CD8-positive, alpha-beta memory T cell (primary cell): ENCODE results near the gene DZIP3. TPM values are rescaled to one million over a fixed set of nuclear protein-coding genes. Genes with fewer than 3 reads are reported as not detected.

Source experiments
- CTCF ChIA-PET: fragments of 350-600 bp; sonication (Branson Sonifier 250); formaldehyde crosslinking; loops from one replicate; lab custom pipeline; 2021; ENCODE audit warnings: antibody characterized with exemption; lab: Charles Lee
- POLR2A ChIA-PET: fragments of 350-600 bp; sonication (Branson Sonifier 250); formaldehyde crosslinking; loops from one replicate; lab custom pipeline; 2021; ENCODE audit warnings: antibody characterized with exemption; lab: Charles Lee
- DNase-seq, 5 donors: peaks; one replicate each; pipeline versions ENCODE4 v3.0.0 to v3.0.0-alpha.2; 2020 to 2022; ENCODE audit warnings: mixed read lengths in 1 of 5
- H3K27ac ChIP-seq: one replicate; pipeline ENCODE4 v1.7.0; 2013; ENCODE audit warnings: low read depth, mild to moderate bottlenecking, low read length, moderate library complexity
- H3K27me3 ChIP-seq: 2 replicates; pipeline ENCODE4 v1.7.0; 2013; ENCODE audit warnings: low read length, mild to moderate bottlenecking; ENCODE audit not compliant: insufficient read depth, poor library complexity, severe bottlenecking
- H3K36me3 ChIP-seq: 2 replicates; pipeline ENCODE4 v1.7.0; 2013; ENCODE audit warnings: mild to moderate bottlenecking, low read length, moderate library complexity; ENCODE audit not compliant: insufficient read depth
- H3K4me1 ChIP-seq: 2 replicates; pipeline ENCODE4 v1.7.0; 2013; ENCODE audit warnings: mild to moderate bottlenecking, low read length, moderate library complexity; ENCODE audit not compliant: insufficient read depth
- H3K4me3 ChIP-seq: 2 replicates; pipeline ENCODE4 v1.7.0; 2013; ENCODE audit warnings: mild to moderate bottlenecking, low read length
- H3K9me3 ChIP-seq: 2 replicates; pipeline ENCODE4 v1.7.0; 2013; ENCODE audit warnings: mild to moderate bottlenecking, low read length
- H3K27ac Mint-ChIP-seq, 8 donors: one replicate each; pipeline ENCODE4 v1.8.0; 2020 to 2021; ENCODE audit warnings: mixed read lengths in 8 of 8, mild to moderate bottlenecking in 6 of 8, inconsistent platforms in 3 of 8, moderate library complexity in 3 of 8
- H3K27me3 Mint-ChIP-seq, 2 donors: one replicate each; pipeline ENCODE4 v1.8.0; 2020 to 2021; ENCODE audit warnings: mixed read lengths in 2 of 2, mild to moderate bottlenecking in 1 of 2, moderate library complexity in 1 of 2
- H3K36me3 Mint-ChIP-seq, 3 donors: one replicate each; pipeline ENCODE4 v1.8.0; 2020 to 2021; ENCODE audit warnings: mixed read lengths in 3 of 3, inconsistent platforms in 1 of 3, mild to moderate bottlenecking in 1 of 3
- H3K4me1 Mint-ChIP-seq, 3 donors: one replicate each; pipeline ENCODE4 v1.8.0; 2020 to 2021; ENCODE audit warnings: mixed read lengths in 3 of 3, inconsistent platforms in 1 of 3, mild to moderate bottlenecking in 1 of 3
- H3K4me3 Mint-ChIP-seq, 7 donors: one replicate each; pipeline ENCODE4 v1.8.0; 2020 to 2021; ENCODE audit warnings: mixed read lengths in 7 of 7, mild to moderate bottlenecking in 6 of 7, moderate library complexity in 4 of 7, inconsistent platforms in 2 of 7
- H3K9me3 Mint-ChIP-seq, 5 donors: one replicate each; pipeline ENCODE4 v1.8.0; 2020 to 2022; ENCODE audit warnings: mixed read lengths in 5 of 5, mild to moderate bottlenecking in 3 of 5, moderate library complexity in 2 of 5, inconsistent platforms in 1 of 5
- polyA plus RNA-seq: library from polyadenylated mRNA; unstranded; fragments of 300-500 nt; fragmentation: Illumina TruSeq; gene quantifications from one replicate; pipeline ENCODE4 v1.2.3, GENCODE V29; 2021
- total RNA-seq, 2 experiments: library from RNA; stranded (reverse); gene quantifications; one replicate each; pipeline ENCODE4 v1.2.3, GENCODE V29; 2021

Gene DZIP3
- total and polyA plus RNA-seq, 3 experiments from 2014 or later = 8.6 to 14.3 (median 10.5) TPM

GRCh38 chr3:108713009-108713516, 123.5 kb downstream of the DZIP3 start:
- Histone ChIP-seq H3K27ac (no peak overlapping the region), H3K9me3 (no peaks in the 10 kb centered on the region), H3K36me3 (no peaks in the 10 kb centered on the region), H3K4me1 (no peaks in the 10 kb centered on the region), H3K4me3 (no peak overlapping the region), H3K27me3 (no peaks in the 10 kb centered on the region)
- Mint-ChIP-seq H3K27me3 (peaks cover 3 to 16% of the 10 kb centered on the region in 2 donors), H3K9me3 (peaks cover 0 to 2% (median 0%) of the 10 kb centered on the region in 5 donors), H3K36me3 (peaks cover 0 to 6% (median 2%) of the 10 kb centered on the region in 3 donors), H3K27ac (no peak overlapping the region), H3K4me3 (no peak overlapping the region), H3K4me1 (no peaks in the 10 kb centered on the region)
- ChIA-PET CTCF (no interaction called here), POLR2A (no interaction called here)
- no peak for DNase-seq

- Mint-ChIP-seq H3K27ac (no peak overlapping the region), H3K4me3 (no peak overlapping the region), H3K27me3 (peaks cover 3 to 16% of the 10 kb centered on the region in 2 donors), H3K4me1 (no peaks in the 10 kb centered on the region), H3K36me3 (peaks cover 0 to 6% (median 0%) of the 10 kb centered on the region in 3 donors), H3K9me3 (peaks cover 0 to 2% (median 0%) of the 10 kb centered on the region in 5 donors)
- Histone ChIP-seq H3K27me3 (no peaks in the 10 kb centered on the region), H3K36me3 (no peaks in the 10 kb centered on the region), H3K4me1 (no peaks in the 10 kb centered on the region), H3K27ac (no peak overlapping the region), H3K9me3 (no peaks in the 10 kb centered on the region), H3K4me3 (no peak overlapping the region)
- POLR2A ChIA-PET = no interaction called here
- no peak for DNase-seq
- CTCF ChIA-PET = no interaction called here
These were observed 124.3 kb downstream of the DZIP3 start for GRCh38 chr3:108713816-108714215.

GRCh38 chr3:108718454-108718853, 128.9 kb downstream of the DZIP3 start:
- POLR2A ChIA-PET = no interaction called here
- no peak for DNase-seq
- Histone ChIP-seq H3K4me3 (no peak overlapping the region), H3K4me1 (peaks cover 9% of the 10 kb centered on the region), H3K36me3 (no peaks in the 10 kb centered on the region), H3K27ac (no peak overlapping the region), H3K27me3 (no peaks in the 10 kb centered on the region), H3K9me3 (no peaks in the 10 kb centered on the region)
- H3K4me3 Mint-ChIP-seq = no peak overlapping the region
- no peak overlapping the region for H3K27ac Mint-ChIP-seq
- H3K27me3 Mint-ChIP-seq = peaks cover 0 to 3% of the 10 kb centered on the region in 2 donors
- CTCF ChIA-PET = no interaction called here
- peaks cover 0 to 5% (median 0%) of the 10 kb centered on the region in 5 donors for H3K9me3 Mint-ChIP-seq
- H3K4me1 Mint-ChIP-seq = peaks cover 9 to 14% (median 10%) of the 10 kb centered on the region in 3 donors
- H3K36me3 Mint-ChIP-seq = peaks cover 0 to 3% (median 0%) of the 10 kb centered on the region in 3 donors

DNA sequence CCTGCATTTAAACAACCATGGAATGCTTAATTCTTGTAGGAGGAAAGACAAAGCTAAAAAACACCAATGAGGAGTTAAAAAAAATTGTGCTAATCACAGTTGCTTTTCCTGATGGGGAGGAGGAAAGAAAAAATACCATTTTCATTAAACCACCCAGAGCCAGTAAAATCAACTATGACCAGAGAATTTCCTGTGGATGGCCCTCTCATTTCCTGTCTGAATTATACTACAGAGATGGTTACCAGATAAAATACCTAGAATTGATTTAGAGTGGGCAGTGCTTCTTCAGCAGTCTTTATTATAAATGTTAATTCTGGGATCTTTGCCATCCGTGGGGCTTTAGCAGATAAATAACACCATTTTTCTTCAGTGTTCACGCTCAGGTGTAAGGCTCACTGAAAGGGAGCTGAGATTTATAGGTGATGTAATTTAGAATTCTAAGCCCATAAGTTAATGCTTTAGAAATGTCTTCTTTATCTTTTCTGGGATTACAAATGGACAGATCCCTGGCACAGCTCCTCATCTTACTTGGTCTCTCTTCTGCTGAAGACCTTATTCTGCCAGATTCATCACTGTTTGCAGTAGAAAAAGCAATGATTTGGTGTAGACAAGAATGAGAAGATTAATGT, 129.8 kb downstream of the DZIP3 start:
- H3K4me3 ChIP-seq = no peak overlapping the region
- no peak overlapping the region for H3K4me3 Mint-ChIP-seq
- no peak for DNase-seq
- H3K27me3 Mint-ChIP-seq = peaks cover 0 to 3% of the 10 kb centered on the region in 2 donors
- H3K27ac ChIP-seq = no peak overlapping the region
- CTCF ChIA-PET = no interaction called here
- H3K4me1 ChIP-seq = peaks cover 9% of the 10 kb centered on the region
- peaks cover 0 to 5% (median 0%) of the 10 kb centered on the region in 5 donors for H3K9me3 Mint-ChIP-seq
- H3K36me3 Mint-ChIP-seq = peaks cover 0 to 7% (median 0%) of the 10 kb centered on the region in 3 donors
- POLR2A ChIA-PET = no interaction called here
- H3K4me1 Mint-ChIP-seq = peaks cover 9 to 14% (median 10%) of the 10 kb centered on the region in 3 donors
- no peak overlapping the region for H3K27ac Mint-ChIP-seq
- H3K9me3 ChIP-seq = no peaks in the 10 kb centered on the region
- H3K36me3 ChIP-seq = no peaks in the 10 kb centered on the region
- no peaks in the 10 kb centered on the region for H3K27me3 ChIP-seq

DNA sequence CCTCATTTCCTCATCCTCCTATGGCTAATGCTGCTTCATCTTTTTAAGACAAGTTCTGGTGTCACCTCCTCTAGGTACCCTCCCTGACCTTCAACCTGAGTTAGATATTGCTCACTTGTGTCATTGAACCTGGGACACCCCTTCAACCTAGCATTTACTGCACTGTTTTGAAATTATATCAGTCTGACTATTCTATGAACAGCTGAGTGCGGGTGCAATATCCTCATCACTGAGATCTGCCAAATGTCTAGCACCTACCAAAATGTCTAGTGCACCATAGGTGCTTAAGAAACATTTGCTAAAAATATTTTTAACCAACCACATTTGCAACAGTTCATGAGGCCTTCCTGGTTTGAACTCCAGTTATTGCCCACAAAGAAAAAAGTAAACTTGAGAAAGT, 133.2 kb downstream of the DZIP3 start:
- Mint-ChIP-seq H3K27ac (peak overlapping the region in 3 of 8 donors; percentile 64 to 80 (median 72)), H3K4me1 (peaks cover 9 to 14% (median 10%) of the 10 kb centered on the region in 3 donors), H3K4me3 (no peak overlapping the region), H3K36me3 (peaks cover 0 to 8% (median 0%) of the 10 kb centered on the region in 3 donors), H3K27me3 (no peaks in the 10 kb centered on the region), H3K9me3 (peaks cover 0 to 5% (median 0%) of the 10 kb centered on the region in 5 donors)
- H3K27ac ChIP-seq = no peak overlapping the region
- no peaks in the 10 kb centered on the region for H3K9me3 ChIP-seq
- DNase-seq = no peak
- no peaks in the 10 kb centered on the region for H3K27me3 ChIP-seq
- ChIA-PET POLR2A (no interaction called here), CTCF (no interaction called here)
- H3K4me1 ChIP-seq = peaks cover 9% of the 10 kb centered on the region
- no peak overlapping the region for H3K4me3 ChIP-seq
- H3K36me3 ChIP-seq = no peaks in the 10 kb centered on the region

DNA sequence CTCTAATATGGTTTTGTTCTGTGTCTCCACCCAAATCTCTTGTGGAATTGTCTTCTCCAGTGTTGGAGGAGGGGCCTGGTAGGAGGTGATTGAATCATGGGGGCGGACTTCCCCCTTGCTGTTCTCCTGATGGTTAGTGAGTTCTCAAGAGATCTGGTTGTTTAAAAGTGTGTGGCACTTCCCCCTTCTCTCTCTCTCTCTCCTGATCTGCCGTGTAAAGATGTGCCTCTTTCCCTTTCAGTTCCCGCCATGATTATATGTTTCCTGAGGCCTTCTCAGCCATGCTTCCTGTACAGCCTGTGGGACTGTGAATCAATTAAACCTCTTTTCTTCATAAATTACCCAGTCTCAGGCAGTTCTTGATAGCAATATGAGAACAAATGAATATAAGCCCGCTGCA, 134.6 kb downstream of the DZIP3 start:
- ChIA-PET POLR2A (no interaction called here), CTCF (no interaction called here)
- Histone ChIP-seq H3K36me3 (no peaks in the 10 kb centered on the region), H3K4me1 (peaks cover 9% of the 10 kb centered on the region), H3K4me3 (no peak overlapping the region), H3K9me3 (no peaks in the 10 kb centered on the region), H3K27ac (no peak overlapping the region), H3K27me3 (no peaks in the 10 kb centered on the region)
- no peak overlapping the region for H3K27ac Mint-ChIP-seq
- no peaks in the 10 kb centered on the region for H3K27me3 Mint-ChIP-seq
- peaks cover 0 to 5% (median 0%) of the 10 kb centered on the region in 5 donors for H3K9me3 Mint-ChIP-seq
- H3K4me1 Mint-ChIP-seq = peaks cover 6 to 14% (median 10%) of the 10 kb centered on the region in 3 donors
- no peak overlapping the region for H3K4me3 Mint-ChIP-seq
- H3K36me3 Mint-ChIP-seq = peaks cover 0 to 8% (median 0%) of the 10 kb centered on the region in 3 donors
- DNase-seq = no peak

GRCh38 chr3:108728105-108728504, 138.6 kb downstream of the DZIP3 start:
- no peaks in the 10 kb centered on the region for H3K9me3 Mint-ChIP-seq
- peaks cover 0 to 4% (median 2%) of the 10 kb centered on the region in 3 donors for H3K4me1 Mint-ChIP-seq
- CTCF ChIA-PET = no interaction called here
- H3K4me3 Mint-ChIP-seq = no peak overlapping the region
- no peak overlapping the region for H3K4me3 ChIP-seq
- POLR2A ChIA-PET = no interaction called here
- H3K27ac ChIP-seq = no peak overlapping the region
- peaks cover 0 to under 1% of the 10 kb centered on the region in 2 donors for H3K27me3 Mint-ChIP-seq
- no peaks in the 10 kb centered on the region for H3K27me3 ChIP-seq
- no peaks in the 10 kb centered on the region for H3K9me3 ChIP-seq
- peaks cover 0 to 5% (median 0%) of the 10 kb centered on the region in 3 donors for H3K36me3 Mint-ChIP-seq
- DNase-seq = no peak
- H3K27ac Mint-ChIP-seq = no peak overlapping the region
- H3K36me3 ChIP-seq = no peaks in the 10 kb centered on the region
- peaks cover 4% of the 10 kb centered on the region for H3K4me1 ChIP-seq

- H3K4me1 ChIP-seq = no peaks in the 10 kb centered on the region
- H3K4me3 ChIP-seq = no peak overlapping the region
- Mint-ChIP-seq H3K9me3 (no peaks in the 10 kb centered on the region), H3K4me3 (no peak overlapping the region), H3K36me3 (peaks cover 0 to 4% (median 0%) of the 10 kb centered on the region in 3 donors), H3K4me1 (no peaks in the 10 kb centered on the region), H3K27me3 (peaks cover 0 to 3% of the 10 kb centered on the region in 2 donors), H3K27ac (no peak overlapping the region)
- no peak overlapping the region for H3K27ac ChIP-seq
- H3K36me3 ChIP-seq = no peaks in the 10 kb centered on the region
- CTCF ChIA-PET = no interaction called here
- no peaks in the 10 kb centered on the region for H3K9me3 ChIP-seq
- no peaks in the 10 kb centered on the region for H3K27me3 ChIP-seq
- DNase-seq = no peak
- POLR2A ChIA-PET = no interaction called here
These were observed 139.4 kb downstream of the DZIP3 start for GRCh38 chr3:108728934-108729333.
